Measurements from ENCODE around the gene MAP1S.
A peak's percentile ranks its signal among the peaks of the same experiment; 100 is the strongest.

The MAP1S gene, protein sequence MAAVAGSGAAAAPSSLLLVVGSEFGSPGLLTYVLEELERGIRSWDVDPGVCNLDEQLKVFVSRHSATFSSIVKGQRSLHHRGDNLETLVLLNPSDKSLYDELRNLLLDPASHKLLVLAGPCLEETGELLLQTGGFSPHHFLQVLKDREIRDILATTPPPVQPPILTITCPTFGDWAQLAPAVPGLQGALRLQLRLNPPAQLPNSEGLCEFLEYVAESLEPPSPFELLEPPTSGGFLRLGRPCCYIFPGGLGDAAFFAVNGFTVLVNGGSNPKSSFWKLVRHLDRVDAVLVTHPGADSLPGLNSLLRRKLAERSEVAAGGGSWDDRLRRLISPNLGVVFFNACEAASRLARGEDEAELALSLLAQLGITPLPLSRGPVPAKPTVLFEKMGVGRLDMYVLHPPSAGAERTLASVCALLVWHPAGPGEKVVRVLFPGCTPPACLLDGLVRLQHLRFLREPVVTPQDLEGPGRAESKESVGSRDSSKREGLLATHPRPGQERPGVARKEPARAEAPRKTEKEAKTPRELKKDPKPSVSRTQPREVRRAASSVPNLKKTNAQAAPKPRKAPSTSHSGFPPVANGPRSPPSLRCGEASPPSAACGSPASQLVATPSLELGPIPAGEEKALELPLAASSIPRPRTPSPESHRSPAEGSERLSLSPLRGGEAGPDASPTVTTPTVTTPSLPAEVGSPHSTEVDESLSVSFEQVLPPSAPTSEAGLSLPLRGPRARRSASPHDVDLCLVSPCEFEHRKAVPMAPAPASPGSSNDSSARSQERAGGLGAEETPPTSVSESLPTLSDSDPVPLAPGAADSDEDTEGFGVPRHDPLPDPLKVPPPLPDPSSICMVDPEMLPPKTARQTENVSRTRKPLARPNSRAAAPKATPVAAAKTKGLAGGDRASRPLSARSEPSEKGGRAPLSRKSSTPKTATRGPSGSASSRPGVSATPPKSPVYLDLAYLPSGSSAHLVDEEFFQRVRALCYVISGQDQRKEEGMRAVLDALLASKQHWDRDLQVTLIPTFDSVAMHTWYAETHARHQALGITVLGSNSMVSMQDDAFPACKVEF

DNA sequence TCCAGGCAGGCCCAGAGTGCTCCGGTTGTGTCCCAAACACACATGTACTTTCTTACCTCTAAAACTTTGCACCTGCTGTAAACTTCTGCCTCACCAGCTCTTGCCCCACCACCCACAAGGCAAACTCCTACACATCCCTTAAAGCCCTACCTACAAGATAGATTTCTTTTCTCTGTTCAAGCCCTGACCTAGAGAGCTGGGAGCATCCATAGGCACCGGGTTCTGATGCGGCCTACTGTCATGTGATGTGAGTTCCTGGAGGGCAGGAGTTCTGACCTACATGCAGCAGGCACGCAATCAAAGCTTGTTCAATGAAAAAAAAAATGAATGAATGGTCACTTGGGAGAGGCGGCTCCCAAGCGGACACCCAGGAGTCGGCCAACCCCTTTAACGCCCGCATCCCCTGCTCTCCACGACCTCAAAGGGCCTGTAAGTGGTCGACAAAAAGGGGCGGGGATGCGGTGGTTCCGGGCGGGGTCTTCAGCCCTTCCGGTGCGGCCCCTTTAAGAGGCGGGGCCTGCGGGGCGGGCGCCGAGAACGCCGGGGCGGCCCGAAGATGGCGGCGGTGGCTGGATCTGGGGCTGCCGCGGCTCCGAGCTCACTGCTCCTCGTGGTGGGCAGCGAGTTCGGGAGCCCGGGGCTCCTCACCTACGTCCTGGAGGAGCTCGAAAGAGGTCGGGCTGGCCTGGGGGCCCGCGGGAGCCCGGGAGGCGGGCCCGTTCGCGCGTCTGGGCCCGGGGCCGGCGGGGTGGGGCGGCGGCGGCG lies at the start of gene MAP1S:
Gene MAP1S (plus strand): TSS at position 534 of the 765 bp plus-strand sequence. CDS start 23 bp downstream, at position 557.
- DNase-seq (ENCODE audit: low read depth) = peak; percentile 11

DNA sequence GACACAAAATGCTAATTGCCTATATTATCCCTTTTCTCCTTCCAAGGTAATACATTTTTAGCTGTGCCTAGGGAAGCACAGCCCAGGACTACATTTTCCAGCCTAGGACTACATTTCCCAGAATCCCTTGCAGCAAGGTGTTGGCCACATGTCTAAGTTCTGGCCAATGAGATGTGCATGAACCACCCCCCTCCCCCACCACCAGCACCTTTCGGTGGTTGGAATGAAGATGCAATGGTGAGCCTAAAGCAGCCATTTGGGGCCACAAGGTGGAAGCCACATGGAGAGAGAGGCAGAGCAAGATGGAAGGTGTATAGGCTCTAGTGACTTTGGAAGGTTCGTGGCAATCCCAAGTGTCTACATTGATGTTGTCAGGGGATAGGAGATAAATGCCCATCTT lies 47.4 kb upstream of the MAP1S start:
- DNase-seq (ENCODE audit: low read depth) = no peak

DNA sequence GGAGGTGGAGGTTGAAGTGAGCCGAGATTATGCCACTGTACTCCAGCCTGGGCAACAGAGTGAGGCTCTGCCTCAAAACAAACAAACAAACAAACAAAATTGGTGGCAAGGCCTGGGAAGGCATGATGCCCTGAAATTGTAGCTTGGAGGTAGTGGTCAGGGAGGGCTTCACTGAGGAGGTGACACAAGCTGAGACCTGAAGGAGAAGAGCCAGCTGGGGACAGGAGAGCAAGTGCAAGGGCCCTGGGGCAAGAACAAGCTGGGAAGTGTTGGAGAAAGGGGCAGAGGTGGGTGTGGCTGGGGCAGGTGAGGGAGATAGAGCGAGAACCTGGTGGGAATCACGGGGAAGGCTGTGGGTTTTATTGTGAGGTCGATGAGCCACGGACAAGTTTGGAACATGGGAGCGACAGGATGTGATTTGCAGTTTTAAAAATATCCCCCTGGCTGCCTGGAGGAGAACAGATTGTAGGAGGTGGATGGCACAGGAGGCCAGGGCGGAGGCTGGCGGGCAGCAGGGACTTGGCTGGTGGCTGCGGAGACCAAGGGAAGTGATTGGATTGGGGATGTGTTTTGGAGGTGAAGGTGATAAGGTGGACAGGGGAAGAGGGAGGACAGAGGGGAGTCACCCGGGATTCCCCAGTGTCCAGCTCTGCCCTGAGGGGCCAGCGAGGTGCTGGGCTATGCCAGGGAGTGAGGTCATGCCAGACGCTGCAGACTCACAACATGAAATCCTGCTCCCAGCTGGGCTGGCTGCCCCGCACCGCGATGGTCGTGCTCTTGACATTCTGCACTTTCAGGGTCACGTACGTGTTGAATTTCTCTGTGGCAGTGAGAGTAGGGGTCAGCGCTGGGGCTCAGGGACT lies 45.1 kb upstream of the MAP1S start:
- no peak for DNase-seq (ENCODE audit: low read depth)

DNA sequence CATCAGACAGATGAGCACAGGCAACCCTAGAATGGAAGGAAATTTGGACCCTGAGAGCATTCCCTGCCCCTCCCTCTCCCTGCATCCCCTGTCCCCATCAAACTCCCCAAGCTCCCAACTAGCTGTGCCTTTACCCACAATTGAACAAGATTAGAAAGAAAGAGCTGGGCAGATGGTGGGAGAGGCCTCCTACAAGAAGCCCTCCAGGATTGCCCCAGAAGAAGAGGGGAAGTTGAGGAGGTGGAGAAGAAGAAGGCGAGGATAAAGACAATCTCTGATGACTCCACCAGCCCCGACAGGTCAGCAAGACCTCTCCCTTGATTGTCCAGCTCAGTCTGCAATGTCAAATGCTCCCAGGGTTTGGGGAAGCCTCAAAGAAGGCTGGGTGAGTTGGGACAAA lies 43.0 kb upstream of the MAP1S start:
- DNase-seq (ENCODE audit: low read depth) = no peak

DNA sequence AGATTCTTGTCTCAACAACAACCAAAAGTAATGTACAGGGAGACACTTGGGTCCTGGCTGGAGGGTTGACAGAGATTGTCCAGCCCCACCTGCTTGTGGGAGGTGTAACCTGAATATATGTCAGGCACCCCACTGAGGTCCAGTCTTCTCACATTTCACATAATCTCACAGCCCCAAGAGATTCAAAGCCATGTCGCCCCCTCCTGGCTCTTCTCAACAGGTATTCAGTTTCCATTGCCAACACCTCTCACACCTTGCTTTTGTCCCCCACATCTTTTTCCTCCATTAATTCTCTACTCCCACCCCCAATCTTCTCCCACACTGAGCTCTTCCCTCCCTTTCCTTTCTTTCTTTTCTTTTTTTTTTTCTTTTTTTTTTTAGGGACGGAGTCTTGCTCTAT lies 42.3 kb upstream of the MAP1S start:
- DNase-seq (ENCODE audit: low read depth) = no peak

DNA sequence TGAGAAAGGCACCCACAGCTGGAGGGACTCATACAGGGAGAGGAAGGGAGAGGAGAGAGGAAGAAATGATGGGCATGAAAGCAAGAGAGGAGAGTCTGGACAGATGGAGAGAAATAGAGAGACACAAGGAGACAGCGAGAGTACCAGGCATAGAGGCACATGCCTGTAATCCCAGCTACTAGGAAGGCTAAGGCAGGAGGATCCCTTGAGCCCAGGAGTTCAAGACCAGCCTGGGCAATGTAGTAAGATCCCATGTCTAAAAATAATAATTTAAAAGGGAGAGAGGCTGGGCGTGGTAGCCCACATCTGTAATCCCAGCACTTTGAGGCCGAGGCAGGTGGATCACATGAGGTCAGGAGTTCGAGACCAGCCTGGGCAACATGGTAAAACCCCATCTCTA lies 40.4 kb upstream of the MAP1S start:
- DNase-seq (ENCODE audit: low read depth) = no peak

DNA sequence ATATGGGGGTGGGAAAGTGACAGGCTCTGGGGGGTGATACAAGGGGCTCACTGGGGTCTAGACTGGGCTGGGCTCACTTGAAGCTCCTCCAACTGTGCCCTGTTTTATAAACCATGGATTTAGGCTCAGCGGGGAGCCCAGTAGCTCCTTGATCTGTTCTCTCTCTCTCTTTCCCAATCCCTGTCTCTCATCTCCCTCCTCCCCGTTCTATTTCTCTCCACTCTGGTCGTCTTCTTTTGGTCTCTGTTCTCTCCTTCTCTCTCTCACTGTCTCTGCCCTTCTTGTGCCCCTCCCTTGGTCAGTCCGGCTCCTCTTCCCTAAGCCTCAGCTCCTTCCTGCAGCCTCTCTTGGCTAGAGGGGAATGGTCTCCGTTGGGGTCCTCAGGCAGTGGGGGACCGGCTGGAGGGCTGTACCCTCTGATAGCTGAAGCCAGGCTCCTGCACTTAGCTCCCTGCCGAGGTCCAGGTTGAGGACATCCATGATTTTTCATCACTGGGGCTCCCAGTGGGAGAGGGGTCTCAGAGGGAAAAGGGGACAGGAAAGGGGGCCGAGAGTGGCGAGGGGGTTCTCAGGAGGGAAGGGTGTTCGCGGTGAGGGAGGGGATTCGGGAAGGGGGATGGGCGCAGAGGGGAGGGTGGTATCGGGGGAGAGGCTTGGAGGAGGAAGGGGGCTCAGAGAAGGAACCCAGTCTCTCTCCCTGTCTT lies 39.6 kb upstream of the MAP1S start:
- no peak for DNase-seq (ENCODE audit: low read depth)

DNA sequence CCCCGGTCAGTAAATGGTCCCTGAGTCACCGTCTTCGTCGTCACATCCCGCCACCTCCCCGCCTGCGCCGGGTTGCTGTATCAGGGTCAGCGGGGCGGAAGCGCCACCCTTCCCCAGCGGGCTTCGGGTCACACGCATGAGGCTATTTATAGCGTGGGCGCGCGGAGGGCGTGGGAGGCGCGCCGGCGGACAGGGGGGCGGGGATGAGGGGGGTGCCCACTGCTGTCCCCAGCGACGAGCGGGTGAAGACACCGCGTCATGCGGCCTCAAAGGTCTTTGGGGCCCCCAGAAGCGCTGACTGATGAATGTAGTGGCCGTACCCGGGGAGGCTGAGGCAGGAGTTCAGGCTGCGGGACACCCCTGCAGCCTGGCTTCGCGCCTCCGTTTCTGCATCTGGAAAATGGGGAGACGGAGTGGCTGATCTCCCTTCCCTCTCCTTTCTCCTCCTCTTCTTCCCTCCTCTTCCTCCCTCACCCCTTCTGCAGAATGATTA lies 39.0 kb upstream of the MAP1S start:
- DNase-seq (ENCODE audit: low read depth) = peak; percentile 41

DNA sequence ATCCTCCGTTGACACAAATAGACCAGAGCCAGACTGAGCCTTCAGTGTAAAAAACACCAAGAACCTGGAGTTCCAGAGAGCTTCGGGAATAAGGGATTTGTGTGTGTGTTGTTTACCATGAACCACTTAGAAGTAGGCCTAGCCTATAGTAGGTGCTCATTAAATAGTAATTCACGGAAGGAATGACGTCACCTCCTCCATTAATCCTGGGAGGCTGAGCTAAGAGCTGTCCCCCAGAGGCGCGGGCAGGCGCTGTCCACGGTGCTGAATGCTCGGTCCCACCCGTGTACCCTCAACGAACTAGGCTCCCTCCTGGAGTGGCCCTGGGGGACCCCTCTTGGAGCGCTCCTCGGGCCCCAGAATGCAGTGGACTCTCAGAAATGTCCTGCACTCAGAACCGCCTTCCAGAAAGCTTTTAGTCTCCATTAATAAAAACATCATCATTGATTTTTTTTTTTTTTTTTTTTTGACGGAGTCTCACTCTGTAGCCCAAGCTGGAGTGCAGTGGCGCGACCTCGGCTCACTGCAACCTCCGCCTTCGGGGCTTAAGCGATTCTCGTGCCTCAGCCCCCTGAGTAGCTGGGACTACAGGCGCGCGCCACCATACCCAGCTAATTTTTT lies 37.7 kb upstream of the MAP1S start:
- no peak for DNase-seq (ENCODE audit: low read depth)

DNA sequence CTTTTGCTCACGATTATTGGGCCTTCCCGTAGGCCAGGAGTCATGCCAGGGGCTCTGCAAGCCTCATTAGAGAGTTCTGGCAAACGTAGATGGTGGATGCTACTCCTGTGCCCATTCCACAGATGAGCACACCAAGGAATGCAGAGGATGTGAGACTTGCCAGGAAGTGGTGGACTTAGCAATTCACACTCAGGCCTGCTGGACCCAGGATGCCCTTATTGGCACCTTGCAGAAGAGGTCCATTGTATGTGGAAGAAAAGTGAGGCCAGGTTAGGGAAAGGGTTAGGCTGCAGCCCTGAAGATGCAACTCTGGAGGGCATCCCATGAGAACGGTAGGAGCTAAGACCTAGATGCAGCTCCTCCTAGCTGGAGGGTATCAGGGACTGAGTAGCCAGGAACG lies 37.0 kb upstream of the MAP1S start:
- no peak for DNase-seq (ENCODE audit: low read depth)

DNA sequence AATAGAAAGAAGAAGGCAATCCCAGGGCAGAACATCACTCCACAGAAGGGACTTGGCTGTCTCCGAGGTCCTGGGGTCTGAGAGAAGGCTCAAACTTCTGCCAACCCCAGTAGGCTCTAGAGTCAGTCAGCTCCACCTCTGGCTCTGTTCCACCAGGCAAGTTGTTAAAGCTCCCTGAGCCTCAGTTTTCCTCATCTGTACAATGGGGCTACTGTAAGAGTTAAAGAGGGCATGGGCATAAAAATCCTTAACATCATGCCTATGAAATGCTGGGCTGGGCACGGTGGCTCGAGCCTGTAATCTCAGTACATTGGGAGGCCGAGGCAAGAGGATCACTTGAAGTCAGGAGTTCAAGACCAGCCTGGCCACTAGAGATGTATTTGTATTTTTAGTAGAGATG lies 36.2 kb upstream of the MAP1S start:
- DNase-seq (ENCODE audit: low read depth) = no peak

DNA sequence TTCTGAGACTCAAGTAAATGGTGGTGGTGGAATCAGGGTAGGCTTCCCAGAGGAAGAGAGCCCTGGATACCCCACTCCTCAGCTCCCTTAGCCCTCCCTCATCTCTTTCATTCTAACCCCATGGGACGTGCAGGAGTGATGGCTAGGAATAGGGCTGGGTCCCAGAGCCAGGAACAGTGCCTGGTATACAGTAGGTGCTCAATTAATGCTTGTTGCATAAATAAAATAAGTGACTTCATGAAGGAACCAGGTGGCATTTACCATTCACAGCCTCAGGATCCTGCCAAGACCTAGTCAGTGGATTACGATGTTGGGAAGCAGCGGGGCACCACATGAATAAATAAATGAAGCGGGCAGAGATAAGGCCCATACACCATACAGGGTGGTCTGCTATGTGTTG lies 35.0 kb upstream of the MAP1S start:
- DNase-seq (ENCODE audit: low read depth) = no peak

DNA sequence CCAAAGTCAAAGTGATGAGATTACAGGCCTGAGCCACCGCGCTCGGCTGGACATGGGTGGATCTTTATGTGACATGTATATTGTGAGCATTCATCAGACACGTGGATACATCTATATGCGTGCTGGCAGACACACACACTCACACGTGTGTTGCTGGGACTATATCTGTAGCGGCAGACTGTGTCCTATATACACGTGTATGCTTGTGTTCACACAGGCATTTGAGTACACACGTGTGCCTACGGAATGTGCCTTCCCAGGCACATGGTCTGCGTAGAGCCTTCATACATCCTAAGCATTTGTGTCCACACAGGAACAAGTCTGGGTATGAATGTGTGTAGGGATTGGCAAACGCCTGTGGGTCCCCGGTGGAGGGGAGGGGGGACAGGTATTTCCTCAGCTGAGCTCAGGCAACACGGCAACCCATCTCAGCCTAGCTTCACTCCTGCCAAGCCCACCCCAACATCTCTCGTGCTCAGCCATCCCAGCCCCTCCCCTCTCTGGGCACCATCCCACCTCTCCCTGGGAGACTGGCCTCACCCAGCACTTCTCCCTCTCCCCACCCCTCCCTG lies 33.7 kb upstream of the MAP1S start:
- no peak for DNase-seq (ENCODE audit: low read depth)

DNA sequence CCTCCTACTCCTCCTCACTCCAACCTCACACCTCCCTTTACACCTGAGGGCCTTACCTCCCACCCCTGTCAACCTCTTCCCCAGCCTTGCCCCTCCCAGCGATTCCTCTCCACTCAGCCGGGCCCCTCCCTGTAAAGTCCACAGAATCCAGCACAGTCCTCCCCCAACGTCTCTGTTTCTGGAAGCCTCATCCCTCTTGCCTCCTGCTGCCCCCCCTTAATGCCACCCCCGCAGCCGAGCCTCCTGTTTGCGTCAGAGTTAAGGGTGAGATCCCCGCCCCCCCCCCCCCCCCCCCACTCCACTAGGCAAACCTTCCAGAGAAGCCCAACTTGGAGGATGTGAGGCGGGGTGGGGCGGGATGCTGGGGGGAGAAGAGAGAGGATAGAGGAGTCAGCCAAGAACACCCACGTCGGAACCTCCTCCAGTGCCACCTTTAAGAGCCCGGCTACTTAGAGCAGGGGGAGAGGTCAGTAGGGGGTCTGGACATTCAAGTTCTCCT lies 33.2 kb upstream of the MAP1S start:
- DNase-seq (ENCODE audit: low read depth) = no peak

DNA sequence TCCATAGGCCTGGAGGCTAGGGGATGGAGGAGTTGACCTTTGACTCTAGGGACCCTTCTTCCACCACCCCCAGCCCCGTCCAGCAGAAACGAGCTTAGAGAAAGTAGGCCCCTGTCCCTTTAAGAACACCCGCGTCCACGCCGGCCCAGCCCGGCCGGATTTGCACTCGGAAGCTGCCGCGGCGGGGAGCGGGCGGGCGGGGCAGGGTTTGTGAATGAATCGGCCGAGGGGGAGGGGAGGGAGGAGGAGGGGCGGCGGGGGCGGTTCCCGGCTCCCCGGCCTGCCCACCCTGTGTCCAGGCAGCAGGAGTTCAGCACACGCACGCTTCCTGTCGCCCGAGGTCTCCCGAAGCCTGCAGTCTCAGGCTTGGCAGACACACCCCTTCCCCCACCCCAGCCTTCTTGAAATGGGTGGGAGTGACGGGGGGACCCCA lies 32.7 kb upstream of the MAP1S start:
- DNase-seq (ENCODE audit: low read depth) = no peak

DNA sequence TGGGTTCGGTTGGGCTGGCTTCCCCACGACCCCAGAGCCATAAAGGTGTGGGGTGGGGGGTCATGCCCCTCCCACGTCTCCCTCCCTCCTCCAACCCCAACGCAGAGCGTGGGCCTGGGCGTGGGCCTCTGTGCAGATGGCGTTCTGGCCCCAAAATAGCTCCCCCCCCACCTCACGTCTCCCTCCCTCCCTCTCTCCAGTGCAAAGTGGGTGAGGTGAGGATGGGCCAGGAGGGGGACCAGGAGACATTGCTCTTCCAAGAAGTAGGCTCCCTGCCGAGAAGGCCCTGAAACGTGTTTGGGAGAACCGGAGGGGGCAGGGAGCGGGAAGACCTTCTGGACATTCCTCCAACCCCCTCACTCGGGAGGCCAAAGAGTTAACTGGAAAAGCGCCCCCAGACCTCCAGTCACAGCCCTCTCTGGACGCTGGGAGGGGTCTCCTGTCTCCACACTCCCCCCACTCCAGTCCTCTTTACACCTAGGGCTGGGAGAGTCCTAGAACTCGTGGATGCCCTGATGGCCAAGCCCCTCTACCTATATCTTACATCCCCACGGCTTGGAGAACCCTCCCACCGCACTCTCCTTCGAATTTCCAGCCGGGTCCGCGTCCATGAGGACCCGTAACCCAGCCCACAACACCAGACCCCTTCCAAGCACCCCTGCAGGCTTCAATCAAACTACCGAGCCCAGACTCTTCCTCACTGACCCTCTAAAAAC lies 32.0 kb upstream of the MAP1S start:
- no peak for DNase-seq (ENCODE audit: low read depth)

DNA sequence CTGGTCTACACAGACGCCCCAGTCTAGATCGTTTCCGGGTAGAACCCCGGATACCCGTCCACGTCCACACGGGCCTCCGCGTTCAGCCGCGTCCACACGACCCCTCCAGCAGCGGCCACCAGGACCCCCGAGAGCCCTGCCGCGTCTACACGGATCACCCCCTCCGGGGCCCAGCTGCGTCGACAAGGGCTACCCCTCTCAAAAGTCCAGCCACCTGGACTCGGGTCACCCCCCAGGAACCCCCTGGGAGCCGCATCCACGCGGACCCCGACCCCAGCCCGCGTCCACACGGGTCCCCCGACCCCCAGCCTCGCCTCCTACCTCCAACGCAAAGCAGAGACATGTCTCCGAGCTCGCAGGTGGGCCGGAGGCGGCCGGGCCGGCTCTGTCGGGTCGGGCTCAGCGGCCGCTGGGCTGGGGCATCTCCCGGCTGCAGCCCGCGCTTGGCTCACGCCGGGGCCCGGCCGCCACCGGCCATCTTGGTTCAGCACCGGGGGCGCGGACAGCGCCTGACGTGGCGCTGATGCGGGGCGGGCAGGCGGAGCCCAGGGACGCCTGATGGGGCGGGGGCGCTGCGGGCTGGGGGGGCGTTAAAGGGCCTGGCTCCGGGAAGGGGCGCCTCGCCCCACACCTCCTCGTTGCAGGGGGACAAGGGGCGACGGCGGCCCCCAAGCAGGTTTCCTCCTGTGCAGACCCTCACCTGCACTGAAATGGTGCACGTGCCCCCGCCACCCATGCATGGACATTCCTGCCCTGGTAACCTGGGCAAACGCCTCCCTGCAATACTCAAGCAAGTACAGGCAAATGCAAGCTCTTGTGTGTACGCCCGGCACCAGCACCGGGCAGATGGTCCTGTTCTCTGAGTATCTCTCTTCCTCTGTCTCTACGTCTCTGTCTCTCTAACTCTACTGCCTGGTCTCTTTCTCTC lies 31.2 kb upstream of the MAP1S start, which contains the start of gene UNC13A:
Gene UNC13A (minus strand): TSS at position 498 of the 928 bp plus-strand sequence. CDS start 155 bp downstream, at position 343.
- DNase-seq (ENCODE audit: low read depth) = no peak
